Muscle of leg (tissue), 11 donors: ENCODE results near the gene ABRACL. TPM values are rescaled to one million over a fixed set of nuclear protein-coding genes. Genes with fewer than 3 reads are reported as not detected.
"Not testable (repeated sequence)": the region's sequence is repeated elsewhere in the genome, so short reads cannot be mapped to it uniquely, and the experiment has no call there.

Experiments
- DNase-seq: peaks from one replicate; pipeline ENCODE4 v3.0.0; 2013
- H3K27ac ChIP-seq: one replicate; pipeline ENCODE4 v1.5.1; 2013; ENCODE audit warnings: mild to moderate bottlenecking, low read length, control low read depth
- H3K27me3 ChIP-seq: one replicate; pipeline ENCODE4 v1.6.1; 2013; ENCODE audit warnings: low read length; ENCODE audit not compliant: control insufficient read depth, insufficient read depth
- H3K36me3 ChIP-seq: one replicate; pipeline ENCODE4 v1.6.1; 2013; ENCODE audit warnings: low read length; ENCODE audit not compliant: control insufficient read depth, insufficient read depth
- H3K4me1 ChIP-seq: one replicate; pipeline ENCODE4 v1.6.1; 2013; ENCODE audit warnings: low read length; ENCODE audit not compliant: control insufficient read depth, insufficient read depth
- H3K4me3 ChIP-seq: one replicate; pipeline ENCODE4 v1.5.1; 2013; ENCODE audit warnings: low read length, control low read depth
- H3K9me3 ChIP-seq: replicated peaks from 2 replicates; pipeline ENCODE4 v1.6.1; 2013; ENCODE audit warnings: low read depth, low read length; ENCODE audit not compliant: control insufficient read depth
- WGBS: methylation state at CpG from one replicate; pipeline ENCODE4 v1.1.5; 2013; ENCODE audit warnings: missing lambda C conversion rate; ENCODE audit not compliant: insufficient coverage; 5-methylcytosine and 5-hydroxymethylcytosine counted together
- polyA plus RNA-seq, 8 donors: library from polyadenylated mRNA; unstranded; fragments of 120-200 nt; gene quantifications; one replicate each; pipeline versions ENCODE4 v1.2.1 to v1.2.3, GENCODE V29; 2013; ENCODE audit warnings: inconsistent platforms in 1 of 8, low replicate concordance in 1 of 8; ENCODE audit not compliant: insufficient read length in 8 of 8, insufficient read depth in 1 of 8
- total RNA-seq: library from RNA; stranded (reverse); fragments of 120-200 nt; gene quantifications from one replicate; pipeline ENCODE4 v1.2.4, GENCODE V29; 2013

ABRACL gene
- total and polyA plus RNA-seq, 9 donors: 14.8 to 32.7 (median 19.7) TPM

DNA sequence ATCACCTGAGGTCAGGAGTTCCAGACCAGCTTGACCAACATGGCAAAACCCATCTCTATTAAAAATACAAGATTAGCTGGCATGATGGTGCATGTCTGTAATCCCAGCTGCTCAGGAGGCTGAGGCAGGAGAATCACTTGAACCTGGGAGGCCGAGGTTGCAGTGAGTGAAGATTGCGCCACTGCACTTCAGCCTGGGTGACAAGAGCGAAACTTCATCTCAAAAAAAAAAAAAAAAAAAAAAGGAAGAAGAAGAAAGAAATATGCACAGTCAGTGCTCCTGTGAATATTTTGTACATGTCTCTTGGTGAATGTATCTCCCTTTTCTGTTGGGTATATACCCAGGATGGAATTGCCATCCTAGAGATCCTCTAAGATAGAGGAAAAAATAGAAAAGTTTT lies 3.1 kb upstream of the ABRACL start:
- H3K36me3 ChIP-seq, DNase-seq, H3K4me1 ChIP-seq, H3K9me3 ChIP-seq, H3K27me3 ChIP-seq, H3K27ac ChIP-seq, H3K4me3 ChIP-seq: not testable (repeated sequence)
- WGBS: 80% methylated on average over 1 of the region's 3 CpGs

DNA sequence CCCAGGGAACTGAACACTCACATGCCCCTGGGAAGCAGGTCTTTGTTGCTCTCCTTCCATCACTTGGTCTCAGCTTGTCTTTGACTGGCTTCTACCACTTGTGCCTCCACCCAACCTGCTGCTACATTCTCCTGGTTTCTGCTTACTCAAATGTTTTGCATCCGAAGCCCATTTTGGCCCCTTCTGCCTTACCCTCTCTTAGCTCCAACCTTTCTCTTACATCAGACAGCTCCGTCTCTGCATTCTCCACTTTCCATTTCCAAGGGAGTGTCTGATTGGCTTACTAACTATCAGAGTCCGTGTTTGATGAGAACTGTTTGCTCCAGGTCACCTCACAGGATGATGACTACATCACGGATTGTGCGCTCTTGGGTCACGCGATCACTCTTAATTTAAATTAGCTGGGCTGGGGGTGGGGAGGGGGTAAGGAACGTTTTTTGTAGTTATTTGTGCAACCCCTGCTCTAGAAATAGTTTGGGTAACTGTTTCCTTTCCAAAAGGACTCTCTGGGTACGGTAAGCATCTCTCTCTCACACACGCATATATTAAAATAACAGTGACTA lies 844 bp upstream of the ABRACL start:
- peak; percentile 15 for DNase-seq
- Histone ChIP-seq H3K9me3 (no peaks in the 10 kb centered on the region), H3K36me3 (no peaks in the 10 kb centered on the region), H3K4me1 (peaks cover 9% of the 10 kb centered on the region), H3K27me3 (no peaks in the 10 kb centered on the region), H3K4me3 (peak overlapping the region; percentile 92), H3K27ac (no peak overlapping the region)
- 60% methylated on average over 1 of the region's 10 CpGs for WGBS

GRCh38 chr6:139028215-139028657 lies 309 bp upstream of the ABRACL start:
- Histone ChIP-seq H3K27ac (peak overlapping the region; percentile 83), H3K4me1 (peaks cover 9% of the 10 kb centered on the region), H3K36me3 (no peaks in the 10 kb centered on the region), H3K4me3 (peak overlapping the region; percentile 92), H3K9me3 (no peaks in the 10 kb centered on the region), H3K27me3 (no peaks in the 10 kb centered on the region)
- 2% methylated on average over 11 of the region's 14 CpGs for WGBS
- no peak for DNase-seq

DNA sequence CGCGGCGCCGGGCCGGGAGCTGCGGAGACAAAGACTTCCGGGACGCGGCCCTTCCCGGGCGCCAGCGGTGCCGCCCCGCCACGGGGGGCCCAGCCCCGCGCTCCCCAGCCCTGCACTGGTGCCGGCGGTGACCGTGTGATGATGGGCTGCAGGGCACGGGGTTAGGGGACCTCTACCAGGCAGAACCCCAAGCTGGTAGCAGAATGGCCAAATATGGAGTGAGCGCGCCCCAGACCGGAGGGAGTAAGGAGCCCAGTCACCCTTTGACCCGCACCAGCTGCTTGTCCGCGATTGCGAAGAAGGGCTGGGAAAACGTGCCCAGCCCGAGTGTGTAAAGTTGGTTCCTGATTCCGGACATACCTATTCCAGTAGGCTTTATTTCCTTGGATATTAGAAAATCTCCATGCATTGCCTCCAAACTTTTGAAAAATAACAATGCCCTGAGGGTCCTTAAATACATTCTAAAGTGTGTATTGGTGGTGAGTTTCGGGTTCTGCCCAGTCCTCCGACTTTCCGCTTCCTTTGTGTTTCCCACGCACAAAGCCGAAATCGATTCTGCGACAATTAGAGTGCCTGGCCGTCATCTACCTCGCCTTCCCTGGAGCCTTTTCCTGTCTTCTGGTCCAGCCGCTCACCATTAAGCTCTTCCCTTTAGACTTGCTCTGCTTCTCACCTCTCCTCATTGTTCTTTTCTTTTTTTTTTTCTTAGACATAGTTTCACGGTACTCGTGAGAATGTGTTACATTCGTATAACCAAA lies 1.1 kb downstream of the ABRACL start:
- H3K4me3 ChIP-seq: peak overlapping the region; percentile 92
- peaks cover 3% of the 10 kb centered on the region for H3K36me3 ChIP-seq
- DNase-seq: peak; percentile 50
- H3K27ac ChIP-seq: peak overlapping the region; percentile 82
- no peaks in the 10 kb centered on the region for H3K9me3 ChIP-seq
- no peaks in the 10 kb centered on the region for H3K27me3 ChIP-seq
- WGBS: 4% methylated on average over 31 of the region's 44 CpGs
- H3K4me1 ChIP-seq: peaks cover 9% of the 10 kb centered on the region

GRCh38 chr6:139030228-139030963 lies 1.9 kb downstream of the ABRACL start:
- peak; percentile 20 for DNase-seq
- Histone ChIP-seq H3K27ac (peak overlapping the region; percentile 82), H3K9me3 (no peaks in the 10 kb centered on the region), H3K36me3 (peaks cover 3% of the 10 kb centered on the region), H3K4me1 (peaks cover 9% of the 10 kb centered on the region), H3K4me3 (peak overlapping the region; percentile 92), H3K27me3 (no peaks in the 10 kb centered on the region)
- WGBS: 56% methylated on average over 3 of the region's 9 CpGs

GRCh38 chr6:139037490-139037889 lies 8.9 kb downstream of the ABRACL start:
- Histone ChIP-seq H3K9me3 (no peaks in the 10 kb centered on the region), H3K36me3 (peaks cover 7% of the 10 kb centered on the region), H3K4me1 (no peaks in the 10 kb centered on the region), H3K27ac (no peak overlapping the region), H3K4me3 (no peak overlapping the region), H3K27me3 (no peaks in the 10 kb centered on the region)
- 86% methylated on average over 4 of the region's 5 CpGs for WGBS
- peak; percentile 45 for DNase-seq

DNA sequence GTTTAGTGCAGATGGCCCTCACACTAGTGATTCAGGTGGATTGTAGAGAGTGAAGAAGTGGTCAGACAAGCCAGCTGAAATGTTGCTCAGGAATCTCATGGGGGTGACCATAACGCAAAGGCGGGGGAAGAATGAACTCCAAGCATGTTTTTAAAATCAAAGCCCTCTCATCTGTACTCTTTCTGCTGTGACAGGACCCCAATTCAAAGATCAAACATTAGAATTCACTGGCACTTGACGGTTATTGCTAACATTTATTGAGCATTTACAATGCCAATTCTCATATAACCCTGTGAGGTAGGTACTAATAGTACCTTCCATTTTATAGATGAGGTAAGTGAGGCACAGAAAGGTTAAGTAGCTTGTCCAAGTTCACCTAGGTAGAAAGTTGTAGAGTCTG lies 15.7 kb downstream of the ABRACL start:
- Histone ChIP-seq H3K4me3 (no peak overlapping the region), H3K27ac (no peak overlapping the region), H3K9me3 (no peaks in the 10 kb centered on the region), H3K27me3 (no peaks in the 10 kb centered on the region), H3K4me1 (no peaks in the 10 kb centered on the region), H3K36me3 (peaks cover 5% of the 10 kb centered on the region)
- no peak for DNase-seq
- no CpG with 5 or more reads among the region's 3 CpGs for WGBS

DNA sequence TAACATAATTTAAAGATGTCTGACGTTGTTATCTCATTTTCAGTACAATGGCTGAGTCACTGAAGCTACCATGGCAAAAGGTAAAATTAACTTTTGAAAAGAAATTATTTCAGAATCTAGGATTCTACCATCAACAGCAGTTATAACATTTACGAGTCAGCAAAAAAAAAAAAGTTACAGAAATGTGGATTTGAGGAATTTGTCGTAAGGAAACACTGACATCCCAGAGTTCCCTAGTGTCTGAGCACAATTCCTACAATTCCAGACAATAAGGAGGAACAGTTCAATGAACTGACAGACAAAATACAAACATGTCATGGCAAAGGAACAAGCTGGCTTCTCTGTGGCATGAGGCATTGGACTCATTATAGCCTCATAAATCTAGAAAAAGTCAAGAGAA lies 19.1 kb downstream of the ABRACL start:
- no peak overlapping the region for H3K27ac ChIP-seq
- no CpG with 5 or more reads among the region's 3 CpGs for WGBS
- no peak overlapping the region for H3K4me3 ChIP-seq
- H3K36me3 ChIP-seq: no peaks in the 10 kb centered on the region
- no peaks in the 10 kb centered on the region for H3K9me3 ChIP-seq
- H3K4me1 ChIP-seq: no peaks in the 10 kb centered on the region
- H3K27me3 ChIP-seq: peaks cover 2% of the 10 kb centered on the region
- no peak for DNase-seq

- 88% methylated on average over 2 of the region's 4 CpGs for WGBS
- not testable (repeated sequence) for H3K27ac ChIP-seq, DNase-seq, H3K4me3 ChIP-seq, H3K27me3 ChIP-seq, H3K9me3 ChIP-seq, H3K4me1 ChIP-seq, H3K36me3 ChIP-seq
Measured at GRCh38 chr6:139048912-139049311, 20.4 kb downstream of the ABRACL start.

DNA sequence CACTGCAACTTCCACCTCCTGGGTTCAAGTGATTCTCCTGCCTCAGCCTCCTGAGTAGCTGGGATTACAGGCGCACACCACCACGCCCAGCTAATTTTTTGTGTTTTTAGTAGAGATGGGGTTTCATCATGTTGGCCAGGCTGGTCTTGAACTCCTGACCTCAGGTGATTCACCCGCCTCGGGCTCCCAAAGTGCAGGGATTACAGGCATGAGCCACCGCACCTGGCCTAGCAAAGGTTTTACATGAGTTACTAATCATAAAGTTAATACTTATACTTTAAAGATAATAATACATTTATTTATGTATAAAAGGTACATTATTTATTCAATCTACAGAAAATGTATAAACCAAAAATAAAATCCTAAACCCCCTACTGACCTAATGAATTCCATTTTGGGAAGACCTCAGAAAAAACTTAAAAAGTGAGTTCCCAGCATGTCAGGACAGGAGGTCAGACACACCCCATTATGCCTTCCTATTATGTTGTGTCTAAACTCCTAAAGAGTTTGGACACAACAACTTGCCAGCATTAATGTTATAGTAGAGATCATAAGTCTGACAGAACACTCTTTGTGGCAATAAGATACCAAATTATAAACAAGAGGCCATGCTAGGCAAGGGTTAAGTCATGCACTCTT lies 21.7 kb downstream of the ABRACL start:
- not testable (repeated sequence) for H3K36me3 ChIP-seq, H3K4me1 ChIP-seq, H3K27me3 ChIP-seq, H3K9me3 ChIP-seq, H3K4me3 ChIP-seq, H3K27ac ChIP-seq, DNase-seq
- WGBS: no CpG with 5 or more reads among the region's 5 CpGs
